Osteoblast (primary cell): ENCODE results near the gene LOXL4. TPM values are rescaled to one million over a fixed set of nuclear protein-coding genes. Genes with fewer than 3 reads are reported as not detected.

Source experiments
- DNase-seq: peaks from one replicate; pipeline ENCODE4 v3.0.0; 2011; ENCODE audit warnings: low spot score, mixed read lengths; ENCODE audit not compliant: insufficient read length; ENCODE audit errors: missing footprints
- H2AFZ ChIP-seq: 2 replicates; pipeline ENCODE4 v1.6.0; 2011; ENCODE audit warnings: mild to moderate bottlenecking, low read length
- H3K27ac ChIP-seq: 2 replicates; pipeline ENCODE4 v1.5.1; 2011; ENCODE audit warnings: mild to moderate bottlenecking, low read depth, low read length, moderate library complexity
- H3K27me3 ChIP-seq: 2 replicates; pipeline ENCODE4 v1.6.0; 2012; ENCODE audit warnings: mild to moderate bottlenecking, control low read depth, inconsistent platforms, low read length, moderate library complexity; ENCODE audit not compliant: insufficient read depth
- H3K36me3 ChIP-seq: 2 replicates; pipeline ENCODE4 v1.5.1; 2011; ENCODE audit warnings: mild to moderate bottlenecking, low read length, control low read depth, moderate library complexity; ENCODE audit not compliant: insufficient read depth
- H3K4me1 ChIP-seq: 2 replicates; pipeline ENCODE4 v1.5.1; 2011; ENCODE audit warnings: mild to moderate bottlenecking, low read length, control low read depth, moderate library complexity; ENCODE audit not compliant: insufficient read depth
- H3K4me2 ChIP-seq: 2 replicates; pipeline ENCODE4 v1.6.0; 2011; ENCODE audit warnings: mild to moderate bottlenecking, low read length; ENCODE audit not compliant: insufficient read depth
- H3K4me3 ChIP-seq: fragments of 200-600 bp; sonication (generic); 3 replicates; pipeline ENCODE4 v1.5.1; 2012; ENCODE audit warnings: mild to moderate bottlenecking, low read length, inconsistent platforms; ENCODE audit not compliant: insufficient read depth
- H3K79me2 ChIP-seq: 2 replicates; pipeline ENCODE4 v1.6.0; 2012; ENCODE audit warnings: mild to moderate bottlenecking, low read length, control low read depth, inconsistent platforms; ENCODE audit not compliant: insufficient read depth
- H3K9me3 ChIP-seq: 2 replicates; pipeline ENCODE4 v1.5.1; 2011; ENCODE audit warnings: low read depth, low read length, control low read depth
- H4K20me1 ChIP-seq: 2 replicates; pipeline ENCODE4 v1.6.0; 2012; ENCODE audit warnings: mild to moderate bottlenecking, low read length, control low read depth; ENCODE audit not compliant: insufficient read depth
- total RNA-seq: library from RNA; depleted of rRNA; stranded (reverse); fragments of >200 nt; gene quantifications from 2 replicates; pipeline ENCODE4 v1.2.3, GENCODE V29; 2012
- TF ChIP-seq, protein P1 (sequence below): IDR thresholded peaks from 2 replicates; pipeline ENCODE4 v1.5.1; 2011; ENCODE audit warnings: mild to moderate bottlenecking, low read depth, low read length, moderate library complexity; ENCODE audit errors: extremely low read depth

Gene LOXL4
- total RNA-seq, 1 donor = 36.6 TPM

DNA sequence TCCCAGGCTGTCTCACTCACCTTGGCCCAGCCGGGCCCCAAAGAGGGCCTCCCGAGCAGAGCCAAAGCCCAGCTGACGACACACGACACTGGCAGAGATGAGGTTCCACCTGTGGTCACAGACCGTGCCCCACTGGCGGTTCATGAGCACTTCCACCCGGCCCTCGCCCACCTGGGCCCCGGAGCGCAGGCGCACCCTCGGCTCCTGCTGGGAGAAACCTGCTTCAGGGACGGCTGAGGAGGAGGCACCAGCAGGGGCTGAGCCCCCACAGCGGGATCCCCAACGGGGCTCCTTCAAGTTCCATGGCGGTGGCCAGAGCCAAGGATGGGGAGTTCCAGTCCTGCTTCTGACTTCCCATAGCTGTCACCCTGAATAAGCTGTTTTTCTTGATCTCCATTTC, 10.0 kb downstream of the LOXL4 start:
- Histone ChIP-seq H4K20me1 (peaks cover 5% of the 10 kb centered on the region), H3K27me3 (no peaks in the 10 kb centered on the region), H3K4me3 (no peak overlapping the region), H3K36me3 (peaks cover 50% of the 10 kb centered on the region), H3K4me1 (no peaks in the 10 kb centered on the region), H2AFZ (no peak overlapping the region), H3K4me2 (no peak overlapping the region), H3K27ac (no peak overlapping the region), H3K79me2 (no peaks in the 10 kb centered on the region), H3K9me3 (no peaks in the 10 kb centered on the region)
- DNase-seq = no peak
- TF ChIP-seq, protein P1, sequence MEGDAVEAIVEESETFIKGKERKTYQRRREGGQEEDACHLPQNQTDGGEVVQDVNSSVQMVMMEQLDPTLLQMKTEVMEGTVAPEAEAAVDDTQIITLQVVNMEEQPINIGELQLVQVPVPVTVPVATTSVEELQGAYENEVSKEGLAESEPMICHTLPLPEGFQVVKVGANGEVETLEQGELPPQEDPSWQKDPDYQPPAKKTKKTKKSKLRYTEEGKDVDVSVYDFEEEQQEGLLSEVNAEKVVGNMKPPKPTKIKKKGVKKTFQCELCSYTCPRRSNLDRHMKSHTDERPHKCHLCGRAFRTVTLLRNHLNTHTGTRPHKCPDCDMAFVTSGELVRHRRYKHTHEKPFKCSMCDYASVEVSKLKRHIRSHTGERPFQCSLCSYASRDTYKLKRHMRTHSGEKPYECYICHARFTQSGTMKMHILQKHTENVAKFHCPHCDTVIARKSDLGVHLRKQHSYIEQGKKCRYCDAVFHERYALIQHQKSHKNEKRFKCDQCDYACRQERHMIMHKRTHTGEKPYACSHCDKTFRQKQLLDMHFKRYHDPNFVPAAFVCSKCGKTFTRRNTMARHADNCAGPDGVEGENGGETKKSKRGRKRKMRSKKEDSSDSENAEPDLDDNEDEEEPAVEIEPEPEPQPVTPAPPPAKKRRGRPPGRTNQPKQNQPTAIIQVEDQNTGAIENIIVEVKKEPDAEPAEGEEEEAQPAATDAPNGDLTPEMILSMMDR = no peak

DNA sequence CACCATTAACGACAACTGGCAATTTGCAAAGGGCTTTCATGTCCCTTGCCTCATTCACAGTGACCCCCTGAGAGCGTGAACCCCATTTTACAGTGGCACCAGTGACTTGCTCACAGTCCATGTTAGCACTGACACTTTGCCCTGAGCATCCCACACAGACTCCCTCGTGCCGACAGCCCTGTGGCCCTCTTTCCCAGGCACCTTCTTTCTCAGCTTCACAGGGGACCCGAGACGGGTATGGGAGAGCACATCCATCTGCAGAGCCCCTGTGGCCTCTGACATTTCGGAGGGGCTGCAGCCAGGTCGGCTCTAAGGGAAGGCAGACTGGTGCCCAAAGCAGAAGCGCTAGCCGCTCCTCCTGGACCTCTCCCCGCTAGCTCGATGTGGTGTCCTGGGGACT, 10.8 kb downstream of the LOXL4 start:
- H3K36me3 ChIP-seq = peaks cover 52% of the 10 kb centered on the region
- no peaks in the 10 kb centered on the region for H3K9me3 ChIP-seq
- TF ChIP-seq, protein P1 = no peak
- no peak overlapping the region for H3K4me3 ChIP-seq
- no peak for DNase-seq
- peaks cover 5% of the 10 kb centered on the region for H4K20me1 ChIP-seq
- no peak overlapping the region for H2AFZ ChIP-seq
- no peak overlapping the region for H3K27ac ChIP-seq
- no peaks in the 10 kb centered on the region for H3K4me1 ChIP-seq
- H3K4me2 ChIP-seq = no peak overlapping the region
- H3K27me3 ChIP-seq = no peaks in the 10 kb centered on the region
- H3K79me2 ChIP-seq = no peaks in the 10 kb centered on the region

DNA sequence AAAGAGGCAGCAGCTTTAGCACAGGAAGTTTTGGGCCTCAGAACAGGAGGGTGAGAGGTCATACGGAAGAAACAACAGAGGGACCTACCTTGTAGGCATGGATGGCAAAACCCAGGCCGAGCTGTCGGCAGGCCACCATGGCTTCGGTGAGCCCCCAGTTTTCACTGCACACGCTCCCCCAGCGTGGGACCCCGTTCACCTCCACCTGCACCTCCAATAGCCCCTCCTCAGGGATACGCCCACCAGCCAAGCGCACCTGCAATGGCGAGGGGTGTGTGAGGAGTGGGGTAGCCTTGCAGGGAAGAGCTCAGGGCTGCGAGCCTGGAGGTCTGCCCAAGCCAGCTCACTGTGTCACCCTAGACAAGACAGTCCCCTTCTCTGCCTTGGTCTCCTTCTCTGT, 11.3 kb downstream of the LOXL4 start:
- H3K4me3 ChIP-seq = no peak overlapping the region
- peaks cover 5% of the 10 kb centered on the region for H4K20me1 ChIP-seq
- no peaks in the 10 kb centered on the region for H3K27me3 ChIP-seq
- no peak overlapping the region for H3K27ac ChIP-seq
- no peaks in the 10 kb centered on the region for H3K4me1 ChIP-seq
- H2AFZ ChIP-seq = no peak overlapping the region
- no peak for DNase-seq
- H3K9me3 ChIP-seq = no peaks in the 10 kb centered on the region
- TF ChIP-seq, protein P1 = no peak
- no peaks in the 10 kb centered on the region for H3K79me2 ChIP-seq
- no peak overlapping the region for H3K4me2 ChIP-seq
- peaks cover 54% of the 10 kb centered on the region for H3K36me3 ChIP-seq

DNA sequence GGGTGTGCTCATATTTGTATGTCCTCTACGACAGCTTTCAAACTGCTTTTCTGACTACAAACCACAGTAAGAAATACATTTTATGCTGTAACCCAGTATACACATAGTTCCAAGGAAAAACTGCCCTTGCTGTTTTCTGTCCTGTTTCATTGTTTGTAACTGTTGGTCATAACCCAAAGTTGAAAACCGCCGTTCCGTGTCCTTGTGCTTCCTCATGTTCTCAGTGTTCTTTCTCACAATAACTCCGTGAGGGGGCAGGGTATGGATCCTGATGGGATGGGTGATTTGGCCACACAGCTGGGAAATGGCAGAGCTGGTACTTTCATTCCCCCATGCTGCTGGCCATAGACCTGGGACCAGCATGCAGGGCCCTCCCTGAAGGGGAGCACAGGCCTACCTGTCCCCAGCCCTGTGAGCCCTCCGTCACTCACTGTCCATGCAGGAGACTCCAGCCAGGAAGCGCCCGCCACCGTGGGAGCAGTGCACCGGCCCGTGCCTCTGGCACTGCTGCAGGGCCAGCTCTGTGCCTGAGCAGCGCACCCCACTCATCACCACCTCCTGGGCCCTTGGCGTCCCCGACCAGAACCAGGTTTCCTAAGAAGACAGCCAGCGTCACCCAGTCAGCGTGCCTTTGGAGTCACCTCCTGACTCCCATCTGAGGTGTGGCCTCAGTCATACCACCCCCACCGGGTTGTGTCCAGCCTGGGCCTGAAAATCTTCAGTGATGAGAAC, 12.7 kb downstream of the LOXL4 start:
- no peak overlapping the region for H2AFZ ChIP-seq
- no peaks in the 10 kb centered on the region for H3K4me1 ChIP-seq
- DNase-seq = no peak
- TF ChIP-seq, protein P1 = no peak
- H3K27me3 ChIP-seq = no peaks in the 10 kb centered on the region
- no peak overlapping the region for H3K4me3 ChIP-seq
- H3K27ac ChIP-seq = no peak overlapping the region
- H3K9me3 ChIP-seq = no peaks in the 10 kb centered on the region
- H4K20me1 ChIP-seq = peaks cover 3% of the 10 kb centered on the region
- H3K36me3 ChIP-seq = peaks cover 55% of the 10 kb centered on the region
- no peaks in the 10 kb centered on the region for H3K79me2 ChIP-seq
- H3K4me2 ChIP-seq = no peak overlapping the region
